CD8-positive, alpha-beta memory T cell (primary cell): ENCODE measurements around the gene FOSB. TPM values are rescaled to one million over a fixed set of nuclear protein-coding genes. Genes with fewer than 3 reads are reported as not detected.

Experiments used
- CTCF ChIA-PET: fragments of 350-600 bp; sonication (Branson Sonifier 250); formaldehyde crosslinking; loops from one replicate; lab custom pipeline; 2021; ENCODE audit warnings: antibody characterized with exemption; lab: Charles Lee
- POLR2A ChIA-PET: fragments of 350-600 bp; sonication (Branson Sonifier 250); formaldehyde crosslinking; loops from one replicate; lab custom pipeline; 2021; ENCODE audit warnings: antibody characterized with exemption; lab: Charles Lee
- DNase-seq, 5 donors: peaks; one replicate each; pipeline versions ENCODE4 v3.0.0 to v3.0.0-alpha.2; 2020 to 2022; ENCODE audit warnings: mixed read lengths in 1 of 5
- H3K27ac ChIP-seq: one replicate; pipeline ENCODE4 v1.7.0; 2013; ENCODE audit warnings: low read depth, mild to moderate bottlenecking, low read length, moderate library complexity
- H3K27me3 ChIP-seq: 2 replicates; pipeline ENCODE4 v1.7.0; 2013; ENCODE audit warnings: low read length, mild to moderate bottlenecking; ENCODE audit not compliant: insufficient read depth, poor library complexity, severe bottlenecking
- H3K36me3 ChIP-seq: 2 replicates; pipeline ENCODE4 v1.7.0; 2013; ENCODE audit warnings: mild to moderate bottlenecking, low read length, moderate library complexity; ENCODE audit not compliant: insufficient read depth
- H3K4me1 ChIP-seq: 2 replicates; pipeline ENCODE4 v1.7.0; 2013; ENCODE audit warnings: mild to moderate bottlenecking, low read length, moderate library complexity; ENCODE audit not compliant: insufficient read depth
- H3K4me3 ChIP-seq: 2 replicates; pipeline ENCODE4 v1.7.0; 2013; ENCODE audit warnings: mild to moderate bottlenecking, low read length
- H3K9me3 ChIP-seq: 2 replicates; pipeline ENCODE4 v1.7.0; 2013; ENCODE audit warnings: mild to moderate bottlenecking, low read length
- H3K27ac Mint-ChIP-seq, 8 donors: one replicate each; pipeline ENCODE4 v1.8.0; 2020 to 2021; ENCODE audit warnings: mixed read lengths in 8 of 8, mild to moderate bottlenecking in 6 of 8, inconsistent platforms in 3 of 8, moderate library complexity in 3 of 8
- H3K27me3 Mint-ChIP-seq, 2 donors: one replicate each; pipeline ENCODE4 v1.8.0; 2020 to 2021; ENCODE audit warnings: mixed read lengths in 2 of 2, mild to moderate bottlenecking in 1 of 2, moderate library complexity in 1 of 2
- H3K36me3 Mint-ChIP-seq, 3 donors: one replicate each; pipeline ENCODE4 v1.8.0; 2020 to 2021; ENCODE audit warnings: mixed read lengths in 3 of 3, inconsistent platforms in 1 of 3, mild to moderate bottlenecking in 1 of 3
- H3K4me1 Mint-ChIP-seq, 3 donors: one replicate each; pipeline ENCODE4 v1.8.0; 2020 to 2021; ENCODE audit warnings: mixed read lengths in 3 of 3, inconsistent platforms in 1 of 3, mild to moderate bottlenecking in 1 of 3
- H3K4me3 Mint-ChIP-seq, 7 donors: one replicate each; pipeline ENCODE4 v1.8.0; 2020 to 2021; ENCODE audit warnings: mixed read lengths in 7 of 7, mild to moderate bottlenecking in 6 of 7, moderate library complexity in 4 of 7, inconsistent platforms in 2 of 7
- H3K9me3 Mint-ChIP-seq, 5 donors: one replicate each; pipeline ENCODE4 v1.8.0; 2020 to 2022; ENCODE audit warnings: mixed read lengths in 5 of 5, mild to moderate bottlenecking in 3 of 5, moderate library complexity in 2 of 5, inconsistent platforms in 1 of 5
- polyA plus RNA-seq: library from polyadenylated mRNA; unstranded; fragments of 300-500 nt; fragmentation: Illumina TruSeq; gene quantifications from one replicate; pipeline ENCODE4 v1.2.3, GENCODE V29; 2021
- total RNA-seq, 2 experiments: library from RNA; stranded (reverse); gene quantifications; one replicate each; pipeline ENCODE4 v1.2.3, GENCODE V29; 2021

Gene FOSB
- total and polyA plus RNA-seq, 3 experiments from 2014 or later, result 21.6 to 48.2 (median 22.1) TPM

DNA sequence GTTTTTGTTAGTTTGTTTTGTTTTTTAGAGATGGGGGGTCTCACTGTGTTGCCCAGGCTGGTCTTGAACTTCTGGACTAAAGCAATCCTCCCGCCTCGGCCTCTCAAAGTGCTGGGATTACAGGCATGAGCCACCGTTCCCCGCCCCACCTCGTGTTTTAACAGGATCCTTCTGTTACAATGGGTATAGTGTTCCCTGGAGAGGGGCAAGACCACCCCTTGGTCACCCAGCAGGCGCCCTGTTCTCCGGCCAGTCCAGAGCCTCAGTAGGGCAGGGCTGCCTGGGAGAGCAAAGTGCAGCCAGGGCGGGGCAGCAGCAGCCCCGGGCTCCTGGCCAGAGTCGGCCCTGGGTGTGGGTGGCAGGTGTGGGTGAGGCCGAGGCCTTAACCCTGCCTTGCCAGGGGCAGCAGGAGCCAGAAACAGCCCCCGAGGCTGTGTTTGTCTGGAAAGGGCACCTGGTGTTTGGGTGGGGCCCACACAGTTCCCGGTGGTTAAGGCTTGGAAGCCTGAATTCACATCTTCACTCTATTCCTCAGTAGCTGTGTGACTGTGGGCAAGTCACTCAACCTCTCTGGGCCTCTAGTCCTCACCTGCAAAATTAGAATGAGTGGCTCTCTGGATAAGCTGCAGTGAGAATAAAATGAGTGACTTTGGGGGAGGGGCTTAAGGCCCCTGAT is 46.7 kb downstream of the FOSB start:
- H3K36me3 ChIP-seq, result peaks cover 6% of the 10 kb centered on the region
- CTCF ChIA-PET, result interaction anchor here (1.3 to 2.1 kb wide), 6 partner anchors 11 to 129 kb away, joined by 3 to 6 read pairs (median 4); partner anchors contain the start of gene PPM1N
- Mint-ChIP-seq H3K36me3 (peaks cover 0 to 37% (median 5%) of the 10 kb centered on the region in 3 donors), H3K27ac (peak overlapping the region; percentile 86 to 99 (median 93)), H3K4me3 (peak overlapping the region; percentile 48 to 84 (median 62)), H3K4me1 (peaks cover 53 to 72% (median 57%) of the 10 kb centered on the region in 3 donors), H3K27me3 (no peaks in the 10 kb centered on the region), H3K9me3 (no peaks in the 10 kb centered on the region)
- H3K27me3 ChIP-seq, result no peaks in the 10 kb centered on the region
- H3K4me1 ChIP-seq, result peaks cover 53% of the 10 kb centered on the region
- DNase-seq, result peak in 1 of 5 donors; percentile 30
- H3K9me3 ChIP-seq, result no peaks in the 10 kb centered on the region
- POLR2A ChIA-PET, result interaction anchor here (0.6 kb wide), 1 partner anchor 32 kb away, joined by 5 read pairs; no protein-coding TSS in a partner anchor
- H3K4me3 ChIP-seq, result peak overlapping the region; percentile 41
- H3K27ac ChIP-seq, result peak overlapping the region; percentile 61

DNA sequence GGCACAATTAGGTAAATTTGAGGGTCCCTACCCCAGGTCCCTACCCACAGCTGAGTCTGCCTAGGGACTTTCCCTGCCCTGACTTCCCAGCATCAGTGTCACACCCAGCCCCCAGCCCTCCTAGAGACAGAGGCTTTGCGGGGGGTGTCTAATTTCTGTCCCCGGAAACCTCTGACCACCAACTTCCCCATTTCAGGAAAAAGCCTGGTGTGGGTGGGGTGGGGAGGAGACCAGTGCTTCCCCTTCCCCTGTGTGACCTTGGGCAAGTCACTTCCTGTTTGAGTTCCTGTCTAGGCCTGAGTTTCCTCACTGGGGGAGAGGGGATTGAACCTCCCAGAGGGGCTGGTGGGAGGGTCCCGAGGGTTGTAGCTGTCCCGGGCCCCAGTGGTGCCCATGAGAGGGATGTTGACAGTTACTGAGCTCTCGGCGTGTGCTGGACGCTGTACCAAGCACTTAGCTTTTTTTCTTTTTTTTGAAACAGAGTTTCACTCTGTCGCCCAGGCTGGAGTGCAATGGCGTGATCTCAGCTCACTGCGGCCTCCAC is 47.4 kb downstream of the FOSB start:
- H3K4me1 ChIP-seq, result peaks cover 47% of the 10 kb centered on the region
- peak overlapping the region; percentile 47 to 76 (median 62) for H3K4me3 Mint-ChIP-seq
- no peaks in the 10 kb centered on the region for H3K27me3 ChIP-seq
- H3K27ac Mint-ChIP-seq, result peak overlapping the region; percentile 86 to 99 (median 92)
- H3K27ac ChIP-seq, result peak overlapping the region; percentile 61
- no peaks in the 10 kb centered on the region for H3K27me3 Mint-ChIP-seq
- peaks cover 0 to 39% (median 5%) of the 10 kb centered on the region in 3 donors for H3K36me3 Mint-ChIP-seq
- H3K9me3 Mint-ChIP-seq, result no peaks in the 10 kb centered on the region
- ChIA-PET CTCF (interaction anchor here (0.8 to 2.1 kb wide), 8 partner anchors 11 to 129 kb away, joined by 3 to 6 read pairs (median 4); partner anchors contain the start of gene PPM1N), POLR2A (interaction anchor here (0.6 kb wide), 1 partner anchor 31 kb away, joined by 5 read pairs; no protein-coding TSS in a partner anchor)
- peaks cover 6% of the 10 kb centered on the region for H3K36me3 ChIP-seq
- H3K4me3 ChIP-seq, result peak overlapping the region; percentile 41
- H3K4me1 Mint-ChIP-seq, result peaks cover 47 to 65% (median 50%) of the 10 kb centered on the region in 3 donors
- DNase-seq, result peak in 3 of 5 donors; percentile 23 to 58 (median 47)
- no peaks in the 10 kb centered on the region for H3K9me3 ChIP-seq

DNA sequence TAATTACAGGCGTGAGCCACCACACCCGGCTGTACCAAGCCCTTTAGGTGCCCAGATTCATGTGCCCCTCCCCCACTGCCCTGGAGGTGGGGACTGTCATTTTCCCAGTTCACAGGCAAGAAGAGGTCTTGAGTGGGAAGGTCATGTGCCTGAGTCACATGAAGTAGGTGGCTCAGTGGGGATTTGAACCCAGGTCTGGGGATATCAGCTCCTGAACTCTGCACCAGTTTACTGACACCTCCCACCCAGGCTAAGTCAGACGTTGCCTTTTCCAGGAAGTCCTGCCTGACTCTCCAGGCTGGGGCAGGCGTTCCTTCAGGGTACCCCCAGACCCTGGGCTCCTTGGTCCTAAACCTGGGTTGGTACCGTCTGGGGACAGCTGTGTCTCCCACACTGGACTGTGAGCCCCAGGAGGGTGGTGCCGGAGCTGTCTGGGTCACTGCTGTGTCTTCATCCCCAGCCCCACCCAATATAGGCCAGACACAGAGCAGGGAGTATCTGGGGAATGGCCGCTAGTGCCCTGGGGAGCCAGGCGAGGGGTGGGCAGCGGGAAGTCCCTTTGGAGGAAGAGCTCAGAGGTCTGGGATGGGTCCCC is 48.1 kb downstream of the FOSB start:
- Mint-ChIP-seq H3K36me3 (peaks cover 0 to 44% (median 3%) of the 10 kb centered on the region in 3 donors), H3K9me3 (no peaks in the 10 kb centered on the region), H3K4me3 (peak overlapping the region in 2 of 7 donors; percentile 52 to 74), H3K27me3 (no peaks in the 10 kb centered on the region), H3K27ac (peak overlapping the region in 7 of 8 donors; percentile 91 to 99 (median 92)), H3K4me1 (peaks cover 41 to 58% (median 43%) of the 10 kb centered on the region in 3 donors)
- peaks cover 6% of the 10 kb centered on the region for H3K36me3 ChIP-seq
- H3K4me3 ChIP-seq, result no peak overlapping the region
- DNase-seq, result no peak
- POLR2A ChIA-PET, result no interaction called here
- peaks cover 41% of the 10 kb centered on the region for H3K4me1 ChIP-seq
- no peaks in the 10 kb centered on the region for H3K9me3 ChIP-seq
- no peaks in the 10 kb centered on the region for H3K27me3 ChIP-seq
- CTCF ChIA-PET, result interaction anchor here (0.8 to 1.7 kb wide), 10 partner anchors 8 to 128 kb away, joined by 3 to 6 read pairs (median 3); partner anchors contain the start of gene RTN2
- peak overlapping the region; percentile 61 for H3K27ac ChIP-seq

DNA sequence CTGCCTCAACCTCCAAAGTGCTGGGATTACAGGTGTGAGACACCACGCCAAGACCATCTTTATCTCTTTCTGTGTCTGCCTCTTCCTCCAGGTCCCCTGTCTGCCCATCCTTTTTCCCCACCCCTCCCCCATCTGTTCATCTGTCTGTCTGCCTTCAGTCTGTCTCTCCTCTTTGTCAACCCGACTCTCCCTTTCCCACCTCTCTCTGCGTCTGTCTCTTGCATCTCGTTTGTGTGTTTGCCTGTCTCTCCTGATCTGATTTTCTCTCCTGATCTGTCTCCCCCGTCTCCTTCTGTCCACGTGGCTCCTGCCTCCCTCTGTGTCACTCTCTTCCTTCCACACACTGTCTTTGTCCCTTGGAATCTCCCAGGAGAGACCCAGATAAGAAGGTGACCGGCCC is 49.4 kb downstream of the FOSB start:
- no peak for DNase-seq
- no peaks in the 10 kb centered on the region for H3K27me3 Mint-ChIP-seq
- H3K27ac Mint-ChIP-seq, result peak overlapping the region in 6 of 8 donors; percentile 48 to 88 (median 68)
- H3K4me3 ChIP-seq, result no peak overlapping the region
- H3K9me3 Mint-ChIP-seq, result no peaks in the 10 kb centered on the region
- H3K27ac ChIP-seq, result no peak overlapping the region
- H3K4me1 Mint-ChIP-seq, result peaks cover 31 to 44% (median 31%) of the 10 kb centered on the region in 3 donors
- H3K36me3 Mint-ChIP-seq, result peaks cover 0 to 49% (median 2%) of the 10 kb centered on the region in 3 donors
- H3K4me1 ChIP-seq, result peaks cover 37% of the 10 kb centered on the region
- H3K9me3 ChIP-seq, result no peaks in the 10 kb centered on the region
- ChIA-PET POLR2A (no interaction called here), CTCF (interaction anchor here (0.9 kb wide), 1 partner anchor 9 kb away, joined by 3 read pairs; no protein-coding TSS in a partner anchor)
- H3K36me3 ChIP-seq, result peaks cover 6% of the 10 kb centered on the region
- peak overlapping the region in 2 of 7 donors; percentile 28 to 38 for H3K4me3 Mint-ChIP-seq
- no peaks in the 10 kb centered on the region for H3K27me3 ChIP-seq

DNA sequence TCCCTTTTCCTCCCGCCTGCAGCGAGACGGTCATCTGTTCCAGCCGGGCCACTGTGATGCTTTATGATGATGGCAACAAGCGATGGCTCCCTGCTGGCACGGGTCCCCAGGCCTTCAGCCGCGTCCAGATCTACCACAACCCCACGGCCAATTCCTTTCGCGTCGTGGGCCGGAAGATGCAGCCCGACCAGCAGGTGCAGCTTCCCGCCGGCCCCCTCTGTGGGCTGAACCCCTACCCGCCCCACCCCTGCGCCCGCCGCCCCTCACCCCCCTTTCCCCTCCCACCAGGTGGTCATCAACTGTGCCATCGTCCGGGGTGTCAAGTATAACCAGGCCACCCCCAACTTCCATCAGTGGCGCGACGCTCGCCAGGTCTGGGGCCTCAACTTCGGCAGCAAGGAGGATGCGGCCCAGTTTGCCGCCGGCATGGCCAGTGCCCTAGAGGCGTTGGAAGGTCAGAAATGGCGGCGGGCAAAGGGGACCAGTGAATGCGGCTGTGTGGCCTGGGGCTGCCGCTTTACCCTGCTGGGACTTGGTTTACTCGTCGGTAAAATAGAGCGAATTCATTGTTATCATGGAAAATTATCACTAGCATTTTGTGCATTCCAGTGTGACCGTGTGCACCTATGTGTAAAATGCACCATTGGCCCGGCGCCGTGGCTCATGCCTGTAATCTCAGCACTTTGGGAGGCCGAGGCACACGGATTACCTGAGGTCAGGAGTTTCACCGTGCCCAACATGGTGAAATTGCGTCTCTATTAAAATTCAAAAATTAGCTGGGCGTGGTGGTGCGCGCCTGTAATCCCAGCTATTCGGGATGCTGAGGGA is 50.1 kb downstream of the FOSB start:
- no peak overlapping the region for H3K4me3 ChIP-seq
- Mint-ChIP-seq H3K27me3 (no peaks in the 10 kb centered on the region), H3K4me1 (peaks cover 30 to 41% (median 30%) of the 10 kb centered on the region in 3 donors), H3K36me3 (peaks cover 0 to 52% (median 2%) of the 10 kb centered on the region in 3 donors), H3K9me3 (no peaks in the 10 kb centered on the region), H3K4me3 (no peak overlapping the region), H3K27ac (peak overlapping the region in 3 of 8 donors; percentile 51 to 72 (median 60))
- CTCF ChIA-PET, result interaction anchor here (0.8 kb wide), 1 partner anchor 124 kb away, joined by 3 read pairs; no protein-coding TSS in a partner anchor
- POLR2A ChIA-PET, result no interaction called here
- DNase-seq, result no peak
- peaks cover 35% of the 10 kb centered on the region for H3K4me1 ChIP-seq
- peaks cover 6% of the 10 kb centered on the region for H3K36me3 ChIP-seq
- no peaks in the 10 kb centered on the region for H3K27me3 ChIP-seq
- H3K9me3 ChIP-seq, result no peaks in the 10 kb centered on the region
- no peak overlapping the region for H3K27ac ChIP-seq

DNA sequence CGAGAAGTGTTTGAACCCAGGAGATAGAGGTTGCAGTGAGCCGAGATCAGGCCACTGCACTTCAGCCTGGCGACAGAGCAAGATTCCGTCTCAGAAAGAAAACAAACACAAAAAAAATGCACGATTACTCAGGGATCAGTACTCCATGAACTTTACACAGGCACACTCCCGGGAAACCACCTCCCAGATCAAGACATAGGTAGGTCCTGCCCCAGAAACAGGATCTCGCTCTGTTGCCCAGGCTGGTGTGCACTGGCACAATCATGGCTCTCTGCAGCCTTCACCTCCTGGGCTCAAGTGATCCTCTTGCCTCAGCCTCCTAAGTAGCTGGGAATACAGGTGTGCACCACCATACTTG is 50.7 kb downstream of the FOSB start:
- Mint-ChIP-seq H3K36me3 (peaks cover 0 to 53% (median 2%) of the 10 kb centered on the region in 3 donors), H3K4me3 (peak overlapping the region in 1 of 7 donors; percentile 48), H3K4me1 (peaks cover 27 to 37% (median 28%) of the 10 kb centered on the region in 3 donors), H3K27me3 (no peaks in the 10 kb centered on the region), H3K9me3 (no peaks in the 10 kb centered on the region), H3K27ac (peak overlapping the region in 2 of 8 donors; percentile 51 to 72)
- H3K36me3 ChIP-seq, result peaks cover 9% of the 10 kb centered on the region
- no peak overlapping the region for H3K4me3 ChIP-seq
- H3K4me1 ChIP-seq, result peaks cover 31% of the 10 kb centered on the region
- CTCF ChIA-PET, result interaction anchor here (0.8 kb wide), 1 partner anchor 123 kb away, joined by 3 read pairs; no protein-coding TSS in a partner anchor
- H3K9me3 ChIP-seq, result no peaks in the 10 kb centered on the region
- DNase-seq, result no peak
- H3K27me3 ChIP-seq, result no peaks in the 10 kb centered on the region
- POLR2A ChIA-PET, result no interaction called here
- H3K27ac ChIP-seq, result no peak overlapping the region
